NCI-H446 treated with DMSO at 0.1 percent for 48 hours (cell line): ENCODE data around the gene PFN3.

Source experiments
- DNase-seq: peaks from one replicate; lab custom pipeline; 2025; lab: John Stamatoyannopoulos, UW

The PFN3 gene

GRCh38 chr5:177359451-177359851, 41.0 kb downstream of the PFN3 start:
- no peak for DNase-seq

DNA sequence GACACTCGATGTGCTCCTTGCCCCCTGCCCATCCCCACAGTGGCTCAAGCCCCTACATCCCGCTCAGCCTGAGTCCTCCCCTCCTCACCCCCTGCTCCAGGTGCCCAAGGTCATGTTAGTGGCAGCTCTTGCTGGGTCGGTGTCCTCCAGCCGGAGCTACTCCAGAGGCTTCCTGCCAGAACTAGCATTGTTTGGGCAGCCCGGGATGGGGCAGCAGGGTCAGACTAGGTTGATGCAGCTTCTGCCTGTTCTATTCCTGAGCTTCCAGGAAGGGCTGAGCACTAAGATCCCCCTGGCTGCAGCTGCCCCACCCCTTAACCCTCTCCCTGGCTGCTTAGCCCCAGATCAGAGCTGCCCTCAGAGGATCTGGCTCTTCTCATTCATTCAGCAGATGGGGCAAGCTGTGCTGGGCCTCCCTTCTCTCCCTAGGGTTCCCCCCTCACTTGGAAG, 42.1 kb downstream of the PFN3 start:
- no peak for DNase-seq

- no peak for DNase-seq
Measured at GRCh38 chr5:177357459-177358351, 42.8 kb downstream of the PFN3 start, which contains the start of gene RGS14. TSS of gene RGS14 (plus strand) at chr5:177357924. CDS start at chr5:177358025, 101 bp downstream.

DNA sequence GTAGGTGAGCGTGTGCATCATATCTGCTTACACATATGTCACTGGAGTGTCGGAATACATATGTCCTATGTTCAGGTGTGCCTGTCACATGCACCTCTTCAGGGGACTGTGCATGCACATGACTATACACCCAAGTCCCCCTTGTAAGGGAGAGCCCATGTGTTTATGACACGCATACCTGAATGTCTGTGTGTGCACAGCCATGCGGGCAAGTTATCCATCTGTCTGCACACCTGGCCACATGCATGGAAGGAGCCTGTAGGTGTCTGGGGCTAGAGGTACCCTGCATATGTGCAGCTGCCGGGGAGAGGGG, 43.4 kb downstream of the PFN3 start:
- no peak for DNase-seq

DNA sequence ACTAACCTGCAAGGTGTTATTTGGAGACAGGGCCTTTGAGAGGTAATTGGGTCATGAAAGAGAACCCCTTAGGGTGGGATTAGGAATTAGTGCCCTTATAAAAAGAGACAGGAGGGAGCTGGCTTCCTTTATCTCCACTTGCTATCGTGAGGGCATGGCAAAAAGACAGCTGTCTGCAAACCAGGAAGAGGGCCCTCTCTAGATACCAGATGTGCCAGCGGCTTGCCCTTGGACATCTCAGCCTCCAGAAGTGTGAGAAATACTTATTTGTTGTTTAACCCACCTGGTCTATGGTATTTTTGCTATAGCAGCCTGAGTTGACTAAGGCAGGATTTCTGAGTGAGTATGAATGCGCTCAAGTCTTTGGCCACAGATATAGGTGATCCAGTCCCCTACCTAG, 43.7 kb downstream of the PFN3 start:
- DNase-seq = no peak

DNA sequence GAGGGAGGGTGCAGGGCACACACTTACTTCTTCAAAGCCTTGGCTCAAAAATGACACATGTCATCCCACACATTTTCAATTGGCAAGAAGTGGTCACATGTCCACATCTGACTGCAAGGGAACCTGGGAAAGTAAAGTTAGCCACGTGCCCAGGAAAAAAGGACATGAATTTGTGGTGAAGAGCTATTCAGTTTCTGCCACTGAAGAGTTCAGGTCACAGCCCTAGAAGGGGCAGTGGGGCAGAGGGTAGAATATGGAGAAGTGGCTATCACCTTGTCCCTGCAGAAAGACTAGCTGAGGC, 44.6 kb downstream of the PFN3 start:
- DNase-seq = no peak

- no peak for DNase-seq
Measured at GRCh38 chr5:177355162-177355867, 45.1 kb downstream of the PFN3 start.

- DNase-seq = no peak
Measured at GRCh38 chr5:177354711-177355110, 45.8 kb downstream of the PFN3 start.

GRCh38 chr5:177354256-177354655, 46.2 kb downstream of the PFN3 start:
- DNase-seq = no peak

- no peak for DNase-seq
Measured at GRCh38 chr5:177353093-177353492, 47.4 kb downstream of the PFN3 start.

GRCh38 chr5:177351392-177352329, 48.8 kb downstream of the PFN3 start, which contains the start of gene LMAN2:
TSS of gene LMAN2 (minus strand) at chr5:177351668. CDS start at chr5:177351647, 21 bp downstream.
- peak; percentile 83 for DNase-seq

GRCh38 chr5:177350776-177351391, 49.6 kb downstream of the PFN3 start:
- DNase-seq = no peak
